BJ (cell line): ENCODE results near the gene GSN. TPM values are rescaled to one million over a fixed set of nuclear protein-coding genes. Genes with fewer than 3 reads are reported as not detected.

Experiments used
- CTCF ChIA-PET: fragments of 350-600 bp; formaldehyde crosslinking; extraction: SDS; loops from one replicate; lab custom pipeline; 2021; ENCODE audit warnings: antibody characterized with exemption, inconsistent platforms; lab: Yijun Ruan, JAX
- POLR2A ChIA-PET: fragments of 300-600 bp; sonication (Branson Sonifier 250); formaldehyde crosslinking; extraction: SDS; loops from one replicate; lab custom pipeline; 2021; ENCODE audit warnings: antibody characterized with exemption; lab: Charles Lee
- DNase-seq: peaks from one replicate; pipeline ENCODE4 v3.0.0-alpha.2; 2011; ENCODE audit warnings: low read depth
- H3K27me3 ChIP-seq: 2 replicates; pipeline ENCODE4 v1.6.0; 2011; ENCODE audit warnings: low read length; ENCODE audit not compliant: control insufficient read depth, insufficient read depth
- H3K36me3 ChIP-seq: 2 replicates; pipeline ENCODE4 v1.5.1; 2011; ENCODE audit warnings: low read length; ENCODE audit not compliant: control insufficient read depth, insufficient read depth
- H3K4me3 ChIP-seq: 2 replicates; pipeline ENCODE4 v1.5.1; 2011; ENCODE audit warnings: low read depth, mild to moderate bottlenecking, control low read depth, low read length
- CTCF ChIP-seq: IDR thresholded peaks from 2 replicates; pipeline ENCODE4 v1.5.1; 2011; ENCODE audit warnings: low read depth, mild to moderate bottlenecking, control low read depth, inconsistent platforms, low read length, moderate library complexity; ENCODE audit not compliant: insufficient read depth
- polyA plus RNA-seq: library from polyadenylated mRNA; depleted of rRNA; stranded (reverse); fragments of >200 nt; gene quantifications from 2 replicates; pipeline ENCODE4 v1.2.3, GENCODE V29; 2011

Gene GSN
- polyA plus RNA-seq, 1 experiment: 765 TPM

GRCh38 chr9:121318631-121319382, 50.8 kb downstream of the GSN start:
- Histone ChIP-seq H3K36me3 (peaks cover 40% of the 10 kb centered on the region), H3K27me3 (no peaks in the 10 kb centered on the region), H3K4me3 (no peak overlapping the region)
- no peak for DNase-seq
- TF ChIP-seq CTCF: no peak
- POLR2A ChIA-PET: interaction anchor here (0.6 kb wide), 2 partner anchors 25 to 56 kb away, joined by 3 to 12 read pairs; no protein-coding TSS in a partner anchor
- CTCF ChIA-PET: interaction anchor here (1.0 to 7.2 kb wide), 34 partner anchors 9 to 202 kb away, joined by 3 to 80 read pairs (median 10); partner anchors contain the start of gene GSN

GRCh38 chr9:121319383-121319780, 51.4 kb downstream of the GSN start:
- Histone ChIP-seq H3K36me3 (peaks cover 42% of the 10 kb centered on the region), H3K27me3 (no peaks in the 10 kb centered on the region), H3K4me3 (no peak overlapping the region)
- CTCF ChIA-PET: interaction anchor here (0.7 to 7.2 kb wide), 61 partner anchors 9 to 406 kb away, joined by 3 to 80 read pairs (median 7); partner anchors contain the start of gene GSN
- no peak for DNase-seq
- POLR2A ChIA-PET: interaction anchor here (0.6 kb wide), 2 partner anchors 56 to 128 kb away, joined by 4 to 12 read pairs; no protein-coding TSS in a partner anchor
- no peak for TF ChIP-seq CTCF

- ChIA-PET POLR2A (no interaction called here), CTCF (interaction anchor here (1.1 to 7.2 kb wide), 23 partner anchors 11 to 391 kb away, joined by 3 to 80 read pairs (median 15); partner anchors contain the start of gene GSN)
- no peak for TF ChIP-seq CTCF
- no peak for DNase-seq
- peaks cover 51% of the 10 kb centered on the region for H3K36me3 ChIP-seq
- H3K4me3 ChIP-seq: no peak overlapping the region
- H3K27me3 ChIP-seq: no peaks in the 10 kb centered on the region
These were observed 53.1 kb downstream of the GSN start for GRCh38 chr9:121321016-121321503.

- TF ChIP-seq CTCF: no peak
- POLR2A ChIA-PET: interaction anchor here (1.0 kb wide), 1 partner anchor 76 kb away, joined by 3 read pairs; no protein-coding TSS in a partner anchor
- peaks cover 56% of the 10 kb centered on the region for H3K36me3 ChIP-seq
- no peak overlapping the region for H3K4me3 ChIP-seq
- no peaks in the 10 kb centered on the region for H3K27me3 ChIP-seq
- CTCF ChIA-PET: interaction anchor here (1.8 to 7.2 kb wide), 4 partner anchors 9 to 77 kb away, joined by 3 to 80 read pairs (median 10); no protein-coding TSS in a partner anchor
- DNase-seq: peak; percentile 88
These were observed 54.2 kb downstream of the GSN start for GRCh38 chr9:121322037-121322736.
